Coronary artery (tissue), 2 donors: ENCODE data around the gene RARG.

Experiments
- DNase-seq: peaks from one replicate; pipeline ENCODE4 v3.0.0-alpha.2; 2017; ENCODE audit warnings: low spot score
- H3K27ac ChIP-seq, 2 donors: fragments of 200-600 bp; sonication (generic); one replicate each; pipeline ENCODE4 v1.5.1; 2016 to 2019
- H3K4me3 ChIP-seq: fragments of 200-600 bp; sonication (generic); 2 replicates; pipeline ENCODE4 v1.5.1; 2016; ENCODE audit warnings: mild to moderate bottlenecking, moderate library complexity
- TF ChIP-seq, protein P1 (sequence below): fragments of 200-600 bp; sonication (generic); IDR thresholded peaks from one replicate; pipeline ENCODE4 v1.5.1; 2019; ENCODE audit warnings: antibody characterized with exemption

RARG gene

DNA sequence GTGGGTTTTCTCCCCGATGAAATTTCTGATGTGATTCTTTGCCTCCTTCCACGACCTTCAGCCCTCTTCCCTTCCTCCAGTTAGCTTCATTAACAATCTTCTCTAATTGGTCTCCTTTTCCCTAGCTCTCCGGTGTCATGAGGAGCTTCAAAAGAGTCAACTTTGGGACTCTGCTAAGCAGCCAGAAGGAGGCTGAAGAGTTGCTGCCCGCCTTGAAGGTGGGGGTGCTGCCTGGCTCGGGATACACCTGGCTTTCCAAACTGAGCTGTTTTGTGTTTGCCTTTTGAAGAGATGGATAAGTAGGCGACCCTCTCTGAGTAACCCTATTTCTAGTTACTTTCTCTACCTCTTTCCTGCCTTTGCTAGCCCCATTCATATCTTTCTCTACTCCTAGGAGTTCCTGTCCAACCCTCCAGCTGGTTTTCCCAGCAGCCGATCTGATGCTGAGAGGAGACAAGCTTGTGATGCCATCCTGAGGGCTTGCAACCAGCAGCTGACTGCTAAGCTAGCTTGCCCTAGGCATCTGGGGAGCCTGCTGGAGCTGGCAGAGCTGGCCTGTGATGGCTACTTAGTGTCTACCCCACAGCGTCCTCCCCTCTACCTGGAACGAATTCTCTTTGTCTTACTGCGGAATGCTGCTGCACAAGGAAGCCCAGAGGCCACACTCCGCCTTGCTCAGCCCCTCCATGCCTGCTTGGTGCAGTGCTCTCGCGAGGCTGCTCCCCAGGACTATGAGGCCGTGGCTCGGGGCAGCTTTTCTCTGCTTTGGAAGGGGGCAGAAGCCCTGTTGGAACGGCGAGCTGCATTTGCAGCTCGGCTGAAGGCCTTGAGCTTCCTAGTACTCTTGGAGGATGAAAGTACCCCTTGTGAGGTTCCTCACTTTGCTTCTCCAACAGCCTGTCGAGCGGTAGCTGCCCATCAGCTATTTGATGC lies 36.9 kb upstream of the RARG start:
- DNase-seq, result no peak
- TF ChIP-seq, protein P1, sequence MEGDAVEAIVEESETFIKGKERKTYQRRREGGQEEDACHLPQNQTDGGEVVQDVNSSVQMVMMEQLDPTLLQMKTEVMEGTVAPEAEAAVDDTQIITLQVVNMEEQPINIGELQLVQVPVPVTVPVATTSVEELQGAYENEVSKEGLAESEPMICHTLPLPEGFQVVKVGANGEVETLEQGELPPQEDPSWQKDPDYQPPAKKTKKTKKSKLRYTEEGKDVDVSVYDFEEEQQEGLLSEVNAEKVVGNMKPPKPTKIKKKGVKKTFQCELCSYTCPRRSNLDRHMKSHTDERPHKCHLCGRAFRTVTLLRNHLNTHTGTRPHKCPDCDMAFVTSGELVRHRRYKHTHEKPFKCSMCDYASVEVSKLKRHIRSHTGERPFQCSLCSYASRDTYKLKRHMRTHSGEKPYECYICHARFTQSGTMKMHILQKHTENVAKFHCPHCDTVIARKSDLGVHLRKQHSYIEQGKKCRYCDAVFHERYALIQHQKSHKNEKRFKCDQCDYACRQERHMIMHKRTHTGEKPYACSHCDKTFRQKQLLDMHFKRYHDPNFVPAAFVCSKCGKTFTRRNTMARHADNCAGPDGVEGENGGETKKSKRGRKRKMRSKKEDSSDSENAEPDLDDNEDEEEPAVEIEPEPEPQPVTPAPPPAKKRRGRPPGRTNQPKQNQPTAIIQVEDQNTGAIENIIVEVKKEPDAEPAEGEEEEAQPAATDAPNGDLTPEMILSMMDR, result no peak
- H3K4me3 ChIP-seq, result peak overlapping the region; percentile 74
- no peak overlapping the region for H3K27ac ChIP-seq

DNA sequence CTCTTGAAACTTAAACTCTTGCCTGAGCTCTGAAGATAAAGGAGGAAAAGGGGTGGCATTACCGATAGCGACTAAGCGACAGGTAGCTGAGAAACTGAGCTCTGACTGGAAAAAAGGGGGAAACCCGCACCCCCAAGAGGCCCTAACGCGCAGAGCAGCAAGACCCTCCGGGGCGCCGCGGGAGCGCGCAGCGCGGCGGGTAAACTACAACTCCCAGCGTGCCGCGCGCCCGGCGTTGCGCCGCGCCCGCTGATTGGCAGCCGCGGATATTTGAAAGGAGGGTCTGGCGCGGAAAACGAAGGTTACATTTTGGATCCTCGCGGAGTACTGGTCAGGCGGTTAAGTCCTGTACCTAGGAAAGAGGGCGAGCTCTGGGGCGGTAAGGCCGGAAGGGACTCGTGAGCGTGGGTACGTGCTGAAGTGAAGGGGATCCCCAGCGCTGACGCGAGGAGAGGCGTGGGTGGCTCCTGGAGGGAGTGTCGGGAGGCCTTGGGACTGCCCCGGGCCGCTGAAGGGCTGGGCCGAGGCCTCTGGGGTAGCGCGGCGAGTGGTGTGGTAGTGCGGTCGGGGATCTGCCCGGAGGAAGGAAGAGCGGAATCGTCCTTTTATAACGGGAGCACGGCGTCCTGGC lies 36.1 kb upstream of the RARG start, which contains the start of gene ESPL1:
Gene ESPL1 (plus strand): TSS at position 301 of the 631 bp plus-strand sequence. CDS start 468 bp downstream, outside the sequence.
- no peak for DNase-seq
- peak within 1 kb of the TSS in 1 of 2 donors; percentile 43 for H3K27ac ChIP-seq
- H3K4me3 ChIP-seq, result peak within 1 kb of the TSS; percentile 74
- TF ChIP-seq, protein P1, result no peak

DNA sequence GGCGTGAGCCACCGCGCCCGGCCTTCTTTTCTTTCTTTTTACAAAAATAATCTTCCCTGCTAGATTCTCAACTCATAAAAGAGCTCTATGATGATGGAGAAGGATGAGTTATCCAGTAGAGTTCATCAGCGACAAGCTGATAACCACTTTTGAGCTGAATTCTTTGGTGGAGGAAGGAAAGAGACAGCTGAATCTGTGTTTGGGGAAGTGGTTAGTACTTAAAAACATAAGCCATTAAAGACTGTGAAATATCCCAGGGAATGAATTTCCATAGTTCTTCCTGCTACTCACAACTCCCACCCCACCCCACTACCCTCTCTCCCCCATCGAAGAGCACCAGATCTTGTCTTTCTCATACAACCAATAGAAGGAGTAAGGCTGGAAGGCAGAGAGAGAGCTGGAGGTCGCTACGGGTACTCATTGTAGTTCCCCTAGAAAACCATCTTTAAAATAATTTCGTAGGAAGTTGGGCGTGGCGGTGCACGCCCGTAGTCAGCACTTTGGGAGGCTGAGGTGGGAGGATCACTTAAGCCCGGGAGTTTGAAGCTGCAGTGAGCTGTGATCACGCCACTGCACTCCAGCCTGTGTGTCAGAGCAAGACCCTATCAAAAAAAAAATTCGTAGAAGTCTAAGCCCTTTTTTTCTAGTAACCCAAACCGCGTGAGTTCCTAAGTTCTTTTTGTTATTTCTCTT lies 35.4 kb upstream of the RARG start:
- TF ChIP-seq, protein P1, result no peak
- Histone ChIP-seq H3K27ac (no peak overlapping the region), H3K4me3 (peak overlapping the region; percentile 74)
- no peak for DNase-seq

DNA sequence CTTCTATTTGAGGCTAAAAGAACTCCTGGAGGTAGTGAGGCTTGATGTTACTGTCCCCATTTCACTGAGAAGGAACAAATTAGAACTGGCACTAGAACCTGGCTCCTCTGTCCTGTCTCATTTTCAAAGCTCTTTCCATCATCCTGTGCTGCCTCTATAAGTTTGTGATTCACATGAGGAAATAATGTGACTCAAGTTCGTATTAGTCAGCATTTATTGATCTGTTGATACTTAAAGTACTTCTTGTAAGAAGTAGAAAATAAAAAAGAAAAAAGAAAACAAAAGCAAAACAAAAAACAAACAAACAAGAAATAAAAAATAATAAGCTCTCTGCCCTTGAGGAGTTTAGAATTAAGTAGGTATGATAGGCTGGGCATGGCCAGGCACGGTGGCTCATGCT lies 33.8 kb upstream of the RARG start:
- Histone ChIP-seq H3K4me3 (no peak overlapping the region), H3K27ac (no peak overlapping the region)
- TF ChIP-seq, protein P1, result no peak
- DNase-seq, result no peak

DNA sequence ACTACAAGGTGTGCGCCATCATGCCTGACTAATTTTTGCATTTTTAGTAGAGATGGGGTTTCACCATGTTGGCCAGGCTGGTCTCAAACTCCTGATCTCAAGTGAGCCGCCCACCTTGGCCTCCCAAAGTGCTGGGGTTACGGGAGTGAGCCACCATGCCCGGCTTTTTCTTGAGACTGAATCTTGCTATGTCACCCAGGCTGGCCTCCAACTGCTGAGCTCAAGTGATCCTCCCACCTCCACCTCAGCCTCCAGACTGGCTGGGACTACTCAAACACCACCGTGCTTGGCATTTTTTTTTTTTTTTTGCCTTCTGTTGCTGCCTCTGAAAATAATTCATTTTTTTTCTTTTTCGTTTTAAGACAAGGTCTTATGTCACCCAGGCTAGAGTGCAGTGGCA lies 27.9 kb upstream of the RARG start:
- TF ChIP-seq, protein P1, result no peak
- Histone ChIP-seq H3K27ac (no peak overlapping the region), H3K4me3 (no peak overlapping the region)
- DNase-seq, result no peak

DNA sequence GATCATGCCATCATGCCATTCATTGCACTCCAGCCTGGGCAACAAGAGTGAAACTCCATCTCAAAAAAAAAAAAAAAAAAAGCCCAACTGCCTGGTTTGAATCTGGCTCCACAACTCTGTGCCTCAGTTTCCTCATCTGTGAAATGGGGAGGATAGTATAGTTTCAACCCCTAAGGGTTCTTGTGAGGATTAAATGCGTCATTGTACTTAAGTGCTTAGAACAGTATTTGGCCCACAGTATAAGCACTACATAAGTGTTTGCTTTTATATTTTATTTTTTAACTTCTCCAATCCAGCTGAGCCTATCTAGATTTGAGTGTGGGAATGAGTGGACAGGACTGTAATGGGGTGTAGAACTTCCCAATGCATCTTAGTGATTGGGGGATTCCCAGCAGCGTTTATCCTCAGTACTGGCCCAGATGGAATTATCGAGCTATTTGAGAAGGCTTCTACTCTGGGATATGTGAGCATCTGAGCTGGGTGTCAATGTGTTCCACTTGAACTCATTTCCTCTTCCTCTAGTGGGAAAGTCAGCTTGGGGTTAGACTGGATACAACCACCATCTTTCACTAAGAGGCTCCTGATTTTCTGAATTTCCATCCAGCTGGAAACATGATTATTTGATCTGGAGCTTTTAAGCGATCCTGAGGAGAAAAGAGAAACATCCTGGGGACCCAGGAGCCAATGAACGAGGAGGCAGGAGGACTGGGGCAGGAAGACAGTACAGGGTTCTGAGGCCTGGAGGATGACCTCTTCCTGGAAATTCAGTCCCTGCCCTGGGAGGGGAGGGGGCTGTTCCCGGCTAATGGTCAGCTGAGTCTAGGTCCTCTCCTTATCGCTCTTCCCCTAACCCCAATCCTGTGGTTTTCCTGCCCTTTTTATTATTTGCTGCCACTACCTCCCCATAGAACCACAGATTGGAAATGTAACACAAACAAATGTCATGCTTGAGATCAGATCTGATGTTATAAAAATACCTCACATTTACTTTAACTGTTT lies 26.8 kb upstream of the RARG start:
- no peak for DNase-seq
- TF ChIP-seq, protein P1, result no peak
- Histone ChIP-seq H3K4me3 (no peak overlapping the region), H3K27ac (no peak overlapping the region)
